HCT116 (cell line): Measurements from ENCODE around the gene MICU2.

Experiments used
- CBX3 ChIP-seq: IDR thresholded peaks from 2 replicates; pipeline ENCODE4 v1.6.1; 2012; ENCODE audit warnings: low read depth
- CEBPB ChIP-seq: IDR thresholded peaks from 2 replicates; pipeline ENCODE4 v1.6.1; 2012; ENCODE audit warnings: low read depth
- CTCF ChIP-seq, 3 experiments: fragments of 200-600 bp in 1 of 3; sonication (generic) in 1 of 3; IDR thresholded peaks in 2 of 3; conservative IDR thresholded peaks in 1 of 3; 2 replicates each; pipeline ENCODE4 v1.5.1; 2012 to 2017; ENCODE audit warnings: low read depth in 2 of 3, low read length in 2 of 3, antibody characterized with exemption in 1 of 3, borderline replicate concordance in 1 of 3, control low read depth in 1 of 3, mild to moderate bottlenecking in 1 of 3, mixed read lengths in 1 of 3, mixed run types in 1 of 3, moderate library complexity in 1 of 3; ENCODE audit not compliant: insufficient read depth in 1 of 3
- EZH2 ChIP-seq: fragments of 200-600 bp; sonication (generic); IDR thresholded peaks from 2 replicates; pipeline ENCODE4 v1.6.1; 2017; ENCODE audit warnings: antibody characterized with exemption, mixed run types
- POLR2A ChIP-seq: IDR thresholded peaks from 2 replicates; pipeline ENCODE4 v1.7.0; 2011; ENCODE audit warnings: borderline replicate concordance; ENCODE audit not compliant: insufficient read depth, insufficient read length; ENCODE audit errors: extremely low read depth
- POLR2AphosphoS5 ChIP-seq: IDR thresholded peaks from 2 replicates; pipeline ENCODE4 v1.6.1; 2011; ENCODE audit warnings: mild to moderate bottlenecking, low read depth, low read length, moderate library complexity
- RAD21 ChIP-seq: IDR thresholded peaks from 2 replicates; pipeline ENCODE4 v1.6.1; 2012; ENCODE audit warnings: low read depth, mild to moderate bottlenecking
- SIN3A ChIP-seq: IDR thresholded peaks from 2 replicates; pipeline ENCODE4 v1.6.1; 2012; ENCODE audit warnings: low read depth
- SRF ChIP-seq: IDR thresholded peaks from 2 replicates; pipeline ENCODE4 v1.6.1; 2012; ENCODE audit warnings: low read depth
- TCF7L2 ChIP-seq: IDR thresholded peaks from 2 replicates; pipeline ENCODE4 v1.7.0; 2011; ENCODE audit warnings: borderline replicate concordance, inconsistent platforms; ENCODE audit not compliant: insufficient read depth, insufficient read length; ENCODE audit errors: extremely low read depth
- YY1 ChIP-seq: IDR thresholded peaks from 2 replicates; pipeline ENCODE4 v1.6.1; 2011; ENCODE audit warnings: low read length, low read depth, moderate library complexity, mild to moderate bottlenecking; ENCODE audit not compliant: insufficient replicate concordance; ENCODE audit errors: extremely low read depth
- ZFX ChIP-seq: fragments of 450-650 bp; IDR thresholded peaks from 2 replicates; pipeline ENCODE4 v1.6.1; 2017
- TF ChIP-seq, protein P1 (sequence below): IDR thresholded peaks from 2 replicates; pipeline ENCODE4 v1.6.1; 2012

DNA sequence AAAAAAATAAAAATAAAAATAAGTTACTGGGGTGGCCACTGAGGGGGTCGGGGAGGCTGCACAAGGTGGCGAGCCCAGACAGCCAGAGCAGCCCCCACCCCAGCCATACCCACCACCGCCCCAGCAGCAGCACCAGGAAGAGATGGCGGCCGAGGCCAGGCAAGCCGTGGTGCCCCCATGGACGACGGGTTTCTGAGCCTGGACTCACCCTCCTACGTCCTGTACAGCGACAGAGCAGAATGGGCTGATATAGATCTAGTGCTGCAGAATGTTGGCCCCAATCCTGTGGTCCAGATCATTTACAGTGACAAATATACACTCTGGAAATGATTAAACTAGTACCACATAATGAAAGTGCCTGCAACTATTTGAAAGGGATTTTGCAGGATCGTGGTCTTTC lies 73.3 kb downstream of the MICU2 start:
- TF ChIP-seq EZH2 = no peak
- no peak for TF ChIP-seq YY1
- no peak for TF ChIP-seq POLR2AphosphoS5
- no peak for TF ChIP-seq CTCF (IDR thresholded peaks at IDR 0.05 in 2 of 3, conservative IDR thresholded peaks at IDR 0.05 in 1 of 3; ENCODE audit: borderline replicate concordance in 1 of 3, insufficient read depth in 1 of 3, low read depth in 2 of 3, low read length in 2 of 3)
- TF ChIP-seq, protein P1, sequence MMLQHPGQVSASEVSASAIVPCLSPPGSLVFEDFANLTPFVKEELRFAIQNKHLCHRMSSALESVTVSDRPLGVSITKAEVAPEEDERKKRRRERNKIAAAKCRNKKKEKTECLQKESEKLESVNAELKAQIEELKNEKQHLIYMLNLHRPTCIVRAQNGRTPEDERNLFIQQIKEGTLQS = no peak
- no peak for TF ChIP-seq CEBPB
- no peak for TF ChIP-seq POLR2A
- no peak for TF ChIP-seq SRF
- TF ChIP-seq CBX3 = no peak
- TF ChIP-seq RAD21 = no peak
- TF ChIP-seq ZFX = no peak
- no peak for TF ChIP-seq SIN3A
- TF ChIP-seq TCF7L2 = no peak
